ENCODE data around the gene ANKRD39.
"Not testable (repeated sequence)": the region's sequence is repeated elsewhere in the genome, so short reads cannot be mapped to it uniquely, and the experiment has no call there.

The ANKRD39 gene

GRCh38 chr2:96895746-96896651 lies 38.2 kb upstream of the ANKRD39 start:
- TF ChIP-seq SPI1 (IDR thresholded peaks at IDR 0.05; ENCODE audit: low read depth, low read length): no peak
- TF ChIP-seq POLR2A (IDR thresholded peaks at IDR 0.05; ENCODE audit: low read depth, low read length): no peak
- TF ChIP-seq TAF1 (IDR thresholded peaks at IDR 0.05; ENCODE audit: low read depth, low read length): no peak
- no peak for TF ChIP-seq POLR2AphosphoS5 (IDR thresholded peaks at IDR 0.05; ENCODE audit: low read depth, low read length)
- no peak for TF ChIP-seq PAX5 (IDR thresholded peaks at IDR 0.05; ENCODE audit: insufficient read depth, low read length, severe bottlenecking)
- TF ChIP-seq POU2F2 (IDR thresholded peaks at IDR 0.05; ENCODE audit: low read depth, low read length): no peak
- DNase-seq (ENCODE audit: insufficient read length, low spot score) (no peak), FAIRE-seq (no peak)

GRCh38 chr2:96895032-96895745 lies 37.4 kb upstream of the ANKRD39 start:
- DNase-seq (ENCODE audit: insufficient read length, low spot score): no peak
- TF ChIP-seq SPI1 (IDR thresholded peaks at IDR 0.05; ENCODE audit: low read depth, low read length): no peak
- TF ChIP-seq TAF1 (IDR thresholded peaks at IDR 0.05; ENCODE audit: low read depth, low read length): no peak
- no peak for TF ChIP-seq POU2F2 (IDR thresholded peaks at IDR 0.05; ENCODE audit: low read depth, low read length)
- no peak for TF ChIP-seq POLR2A (IDR thresholded peaks at IDR 0.05; ENCODE audit: low read depth, low read length)
- TF ChIP-seq PAX5 (IDR thresholded peaks at IDR 0.05; ENCODE audit: insufficient read depth, low read length, severe bottlenecking): no peak
- TF ChIP-seq POLR2AphosphoS5 (IDR thresholded peaks at IDR 0.05; ENCODE audit: low read depth, low read length): no peak
- no peak for FAIRE-seq

- DNase-seq (ENCODE audit: insufficient read length, low spot score) (no peak), FAIRE-seq (no peak)
- TF ChIP-seq PAX5 (IDR thresholded peaks at IDR 0.05; ENCODE audit: insufficient read depth, low read length, severe bottlenecking) (no peak), POLR2A (IDR thresholded peaks at IDR 0.05; ENCODE audit: low read depth, low read length) (no peak), SPI1 (IDR thresholded peaks at IDR 0.05; ENCODE audit: low read depth, low read length) (no peak), POU2F2 (IDR thresholded peaks at IDR 0.05; ENCODE audit: low read depth, low read length) (no peak), POLR2AphosphoS5 (IDR thresholded peaks at IDR 0.05; ENCODE audit: low read depth, low read length) (no peak), TAF1 (IDR thresholded peaks at IDR 0.05; ENCODE audit: low read depth, low read length) (no peak)
Measured at GRCh38 chr2:96894151-96894531, 36.3 kb upstream of the ANKRD39 start.

GRCh38 chr2:96893289-96894150 lies 35.7 kb upstream of the ANKRD39 start:
- FAIRE-seq (no peak), DNase-seq (ENCODE audit: insufficient read length, low spot score) (no peak)
- TF ChIP-seq TAF1 (IDR thresholded peaks at IDR 0.05; ENCODE audit: low read depth, low read length): no peak

- DNase-seq (ENCODE audit: insufficient read length, low spot score) (no peak), FAIRE-seq (no peak)
- TF ChIP-seq PAX5 (IDR thresholded peaks at IDR 0.05; ENCODE audit: insufficient read depth, low read length, severe bottlenecking): no peak
- no peak for TF ChIP-seq TAF1 (IDR thresholded peaks at IDR 0.05; ENCODE audit: low read depth, low read length)
- TF ChIP-seq SPI1 (IDR thresholded peaks at IDR 0.05; ENCODE audit: low read depth, low read length): no peak
- TF ChIP-seq POLR2AphosphoS5 (IDR thresholded peaks at IDR 0.05; ENCODE audit: low read depth, low read length): no peak
- TF ChIP-seq POU2F2 (IDR thresholded peaks at IDR 0.05; ENCODE audit: low read depth, low read length): no peak
- no peak for TF ChIP-seq POLR2A (IDR thresholded peaks at IDR 0.05; ENCODE audit: low read depth, low read length)
Measured at GRCh38 chr2:96891591-96892333, 33.9 kb upstream of the ANKRD39 start.

GRCh38 chr2:96890726-96891385 lies 33.0 kb upstream of the ANKRD39 start:
- no peak for DNase-seq (ENCODE audit: insufficient read length, low spot score)
- no peak for FAIRE-seq
- TF ChIP-seq TAF1 (IDR thresholded peaks at IDR 0.05; ENCODE audit: low read depth, low read length): no peak
- no peak for TF ChIP-seq PAX5 (IDR thresholded peaks at IDR 0.05; ENCODE audit: insufficient read depth, low read length, severe bottlenecking)
- no peak for TF ChIP-seq POLR2AphosphoS5 (IDR thresholded peaks at IDR 0.05; ENCODE audit: low read depth, low read length)
- TF ChIP-seq SPI1 (IDR thresholded peaks at IDR 0.05; ENCODE audit: low read depth, low read length): no peak
- TF ChIP-seq POU2F2 (IDR thresholded peaks at IDR 0.05; ENCODE audit: low read depth, low read length): no peak

- DNase-seq (ENCODE audit: insufficient read length, low spot score) (no peak), FAIRE-seq (no peak)
- TF ChIP-seq TAF1 (IDR thresholded peaks at IDR 0.05; ENCODE audit: low read depth, low read length) (no peak), SPI1 (IDR thresholded peaks at IDR 0.05; ENCODE audit: low read depth, low read length) (no peak), POLR2A (IDR thresholded peaks at IDR 0.05; ENCODE audit: low read depth, low read length) (no peak), PAX5 (IDR thresholded peaks at IDR 0.05; ENCODE audit: insufficient read depth, low read length, severe bottlenecking) (no peak), POLR2AphosphoS5 (IDR thresholded peaks at IDR 0.05; ENCODE audit: low read depth, low read length) (no peak), POU2F2 (IDR thresholded peaks at IDR 0.05; ENCODE audit: low read depth, low read length) (no peak)
Measured at GRCh38 chr2:96890252-96890651, 32.4 kb upstream of the ANKRD39 start.

- not testable (repeated sequence) for DNase-seq (ENCODE audit: insufficient read length, low spot score); FAIRE-seq
Measured at GRCh38 chr2:96889502-96889901, 31.7 kb upstream of the ANKRD39 start.

Data from GM12891 (cell line).